Measurements from ENCODE around the gene ROBO2.

The ROBO2 gene

DNA sequence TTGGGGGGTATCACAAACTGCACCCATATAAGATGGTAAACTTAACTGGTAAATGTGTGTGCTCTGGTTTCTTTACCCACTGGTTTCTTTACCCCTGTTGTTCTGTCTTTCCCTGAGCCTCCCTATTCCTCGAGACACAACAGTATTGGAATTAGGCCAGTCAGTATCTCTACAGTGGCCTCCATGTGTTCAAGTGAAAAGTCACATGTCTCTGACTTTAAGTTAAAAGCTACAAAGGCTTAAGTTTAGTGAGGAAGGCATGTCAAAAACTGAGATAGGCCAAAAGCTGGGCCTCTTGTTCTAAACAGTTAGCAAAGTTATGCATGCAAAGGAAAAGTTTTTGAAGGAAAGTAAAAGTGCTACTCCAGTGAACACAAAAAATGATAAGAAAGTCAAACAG is 513.3 kb downstream of the ROBO2 start:
- H4K20me1 ChIP-seq: no peaks in the 10 kb centered on the region
- H3K4me2 ChIP-seq: no peak overlapping the region
- no peaks in the 10 kb centered on the region for H3K36me3 ChIP-seq
- H3K27me3 ChIP-seq: no peaks in the 10 kb centered on the region
- H3K27ac ChIP-seq: no peak overlapping the region
- no peaks in the 10 kb centered on the region for H3K9me3 ChIP-seq
- H3K4me3 ChIP-seq: no peak overlapping the region
- no peak for TF ChIP-seq Cebpa-rat (IDR thresholded peaks at IDR 0.05)
- no peaks in the 10 kb centered on the region for H3K4me1 ChIP-seq
- H3K9ac ChIP-seq: no peak overlapping the region

GRCh38 chr3:77562089-77562488 is 522.2 kb downstream of the ROBO2 start:
- TF ChIP-seq Cebpa-rat (IDR thresholded peaks at IDR 0.05): no peak
- Histone ChIP-seq H3K4me3 (no peak overlapping the region), H4K20me1 (no peaks in the 10 kb centered on the region), H3K9ac (no peak overlapping the region), H3K27me3 (no peaks in the 10 kb centered on the region), H3K9me3 (no peaks in the 10 kb centered on the region), H3K4me2 (no peak overlapping the region), H3K36me3 (no peaks in the 10 kb centered on the region), H3K4me1 (no peaks in the 10 kb centered on the region), H3K27ac (no peak overlapping the region)

DNA sequence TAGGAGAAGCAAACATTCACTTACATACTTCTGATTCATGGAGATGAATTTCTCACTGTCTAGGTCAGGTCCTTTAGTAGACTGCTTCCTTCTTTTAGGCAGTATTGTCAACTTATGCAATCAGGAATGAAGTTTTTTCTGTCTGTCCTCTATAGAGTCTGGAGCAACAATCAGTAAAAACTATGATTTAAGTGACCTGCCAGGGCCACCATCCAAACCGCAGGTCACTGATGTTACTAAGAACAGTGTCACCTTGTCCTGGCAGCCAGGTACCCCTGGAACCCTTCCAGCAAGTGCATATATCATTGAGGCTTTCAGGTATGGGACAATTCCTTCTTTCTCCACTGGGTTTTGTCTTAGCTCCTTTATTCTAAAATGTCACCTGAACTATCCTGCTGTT is 523.1 kb downstream of the ROBO2 start:
- Histone ChIP-seq H3K4me2 (no peak overlapping the region), H4K20me1 (no peaks in the 10 kb centered on the region), H3K9me3 (no peaks in the 10 kb centered on the region), H3K9ac (no peak overlapping the region), H3K36me3 (no peaks in the 10 kb centered on the region), H3K27me3 (no peaks in the 10 kb centered on the region), H3K4me3 (no peak overlapping the region), H3K4me1 (no peaks in the 10 kb centered on the region), H3K27ac (no peak overlapping the region)
- TF ChIP-seq Cebpa-rat (IDR thresholded peaks at IDR 0.05): no peak

DNA sequence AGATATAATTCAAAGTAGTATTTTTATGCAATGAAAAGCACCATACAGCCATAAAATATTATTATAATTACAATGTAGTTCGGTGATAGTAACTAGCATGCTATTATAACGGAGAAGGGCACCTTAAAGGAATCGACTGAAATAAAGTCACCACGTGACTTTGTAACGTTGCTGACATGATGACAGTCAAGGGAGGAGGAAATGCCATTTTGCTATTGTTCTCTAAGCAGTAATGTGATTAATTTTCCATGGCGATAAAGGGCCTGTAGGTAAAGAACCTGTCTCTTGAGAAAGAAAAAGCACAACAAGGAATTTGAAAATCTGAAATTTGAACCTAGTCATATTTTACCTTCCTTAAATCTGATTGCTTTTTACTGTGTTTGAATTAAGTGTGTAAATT is 526.2 kb downstream of the ROBO2 start:
- no peak for TF ChIP-seq Cebpa-rat (IDR thresholded peaks at IDR 0.05)
- Histone ChIP-seq H4K20me1 (no peaks in the 10 kb centered on the region), H3K4me3 (no peak overlapping the region), H3K4me1 (no peaks in the 10 kb centered on the region), H3K9ac (no peak overlapping the region), H3K36me3 (no peaks in the 10 kb centered on the region), H3K27me3 (no peaks in the 10 kb centered on the region), H3K27ac (no peak overlapping the region), H3K4me2 (no peak overlapping the region), H3K9me3 (no peaks in the 10 kb centered on the region)

GRCh38 chr3:77571971-77572715 is 532.2 kb downstream of the ROBO2 start:
- no peaks in the 10 kb centered on the region for H4K20me1 ChIP-seq
- no peak overlapping the region for H3K4me3 ChIP-seq
- TF ChIP-seq Cebpa-rat (IDR thresholded peaks at IDR 0.05): no peak
- H3K4me1 ChIP-seq: peaks cover 3% of the 10 kb centered on the region; the same call in 1 of the 2 replicates
- H3K36me3 ChIP-seq: no peaks in the 10 kb centered on the region
- H3K9me3 ChIP-seq: no peaks in the 10 kb centered on the region
- H3K4me2 ChIP-seq: no peak overlapping the region
- H3K9ac ChIP-seq: no peak overlapping the region
- no peaks in the 10 kb centered on the region for H3K27me3 ChIP-seq
- H3K27ac ChIP-seq: no peak overlapping the region

- Histone ChIP-seq H3K4me2 (no peak overlapping the region), H3K4me1 (peaks cover 7% of the 10 kb centered on the region; the same call in 1 of the 2 replicates), H3K36me3 (no peaks in the 10 kb centered on the region), H3K9ac (no peak overlapping the region), H3K27ac (no peak overlapping the region), H4K20me1 (no peaks in the 10 kb centered on the region), H3K4me3 (no peak overlapping the region), H3K27me3 (no peaks in the 10 kb centered on the region), H3K9me3 (no peaks in the 10 kb centered on the region)
- TF ChIP-seq Cebpa-rat (IDR thresholded peaks at IDR 0.05): no peak
Observed at GRCh38 chr3:77577264-77577663, 537.4 kb downstream of the ROBO2 start.

GRCh38 chr3:77586216-77586615 is 546.3 kb downstream of the ROBO2 start:
- H3K4me3 ChIP-seq: no peak overlapping the region
- no peak overlapping the region for H3K27ac ChIP-seq
- H4K20me1 ChIP-seq: no peaks in the 10 kb centered on the region
- no peak overlapping the region for H3K9ac ChIP-seq
- TF ChIP-seq Cebpa-rat (IDR thresholded peaks at IDR 0.05): no peak
- no peaks in the 10 kb centered on the region for H3K9me3 ChIP-seq
- H3K4me2 ChIP-seq: no peak overlapping the region
- no peaks in the 10 kb centered on the region for H3K36me3 ChIP-seq
- no peaks in the 10 kb centered on the region for H3K4me1 ChIP-seq
- H3K27me3 ChIP-seq: no peaks in the 10 kb centered on the region

GRCh38 chr3:77588863-77589262 is 549.0 kb downstream of the ROBO2 start:
- no peak overlapping the region for H3K4me3 ChIP-seq
- no peaks in the 10 kb centered on the region for H3K9me3 ChIP-seq
- no peaks in the 10 kb centered on the region for H4K20me1 ChIP-seq
- H3K4me1 ChIP-seq: no peaks in the 10 kb centered on the region
- no peaks in the 10 kb centered on the region for H3K27me3 ChIP-seq
- H3K4me2 ChIP-seq: no peak overlapping the region
- no peak overlapping the region for H3K27ac ChIP-seq
- no peaks in the 10 kb centered on the region for H3K36me3 ChIP-seq
- H3K9ac ChIP-seq: no peak overlapping the region
- no peak for TF ChIP-seq Cebpa-rat (IDR thresholded peaks at IDR 0.05)

DNA sequence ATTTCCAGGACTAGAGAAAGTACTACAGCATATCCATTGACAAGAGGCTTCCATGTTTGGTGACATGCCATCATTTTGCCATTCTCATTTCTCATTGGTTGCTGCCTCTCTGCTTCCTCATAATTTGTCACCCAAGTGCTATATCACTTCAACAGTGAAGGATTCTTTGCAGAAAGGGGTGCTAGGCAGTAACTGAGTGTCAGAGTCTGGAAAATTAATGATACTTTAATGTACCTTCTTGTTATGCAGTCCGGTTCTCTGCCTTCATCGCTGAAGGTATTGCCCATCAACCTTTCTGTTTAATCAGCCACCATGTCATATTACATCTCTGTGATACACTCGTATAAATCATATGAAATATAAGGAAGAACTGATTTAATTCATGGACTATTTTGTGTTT is 550.3 kb downstream of the ROBO2 start:
- Histone ChIP-seq H3K27ac (no peak overlapping the region), H3K9ac (no peak overlapping the region), H3K4me2 (no peak overlapping the region), H3K36me3 (no peaks in the 10 kb centered on the region), H4K20me1 (no peaks in the 10 kb centered on the region), H3K9me3 (no peaks in the 10 kb centered on the region), H3K4me3 (no peak overlapping the region), H3K4me1 (no peaks in the 10 kb centered on the region), H3K27me3 (no peaks in the 10 kb centered on the region)
- TF ChIP-seq Cebpa-rat (IDR thresholded peaks at IDR 0.05): no peak

DNA sequence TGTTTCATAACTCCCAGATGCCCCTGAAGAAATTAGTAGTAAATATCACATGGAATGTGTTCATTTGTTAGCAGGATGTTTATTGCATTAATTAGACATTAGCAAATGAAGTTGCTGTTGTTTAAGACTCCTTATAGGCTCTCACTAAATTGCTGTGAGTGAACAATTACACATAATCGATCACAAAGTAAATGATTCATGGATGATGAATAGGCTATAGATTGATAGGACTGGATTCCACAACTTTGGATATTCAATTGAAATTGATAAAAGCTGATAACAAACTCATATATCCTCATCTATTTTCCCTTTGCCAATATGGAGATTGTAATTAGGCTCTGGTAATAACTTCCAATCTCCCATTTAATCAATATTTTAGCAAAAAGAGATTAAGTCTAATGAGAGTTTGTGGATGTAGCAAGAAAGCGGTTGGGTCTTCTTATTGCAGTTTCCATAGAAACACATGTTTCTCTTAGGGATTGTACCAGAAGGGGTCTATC is 555.5 kb downstream of the ROBO2 start:
- Histone ChIP-seq H3K36me3 (no peaks in the 10 kb centered on the region), H4K20me1 (no peaks in the 10 kb centered on the region), H3K4me1 (no peaks in the 10 kb centered on the region), H3K9me3 (no peaks in the 10 kb centered on the region), H3K27me3 (no peaks in the 10 kb centered on the region), H3K27ac (no peak overlapping the region), H3K4me2 (no peak overlapping the region), H3K4me3 (no peak overlapping the region), H3K9ac (no peak overlapping the region)
- no peak for TF ChIP-seq Cebpa-rat (IDR thresholded peaks at IDR 0.05)
